Measurements from ENCODE around the gene SIRPA.

DNA sequence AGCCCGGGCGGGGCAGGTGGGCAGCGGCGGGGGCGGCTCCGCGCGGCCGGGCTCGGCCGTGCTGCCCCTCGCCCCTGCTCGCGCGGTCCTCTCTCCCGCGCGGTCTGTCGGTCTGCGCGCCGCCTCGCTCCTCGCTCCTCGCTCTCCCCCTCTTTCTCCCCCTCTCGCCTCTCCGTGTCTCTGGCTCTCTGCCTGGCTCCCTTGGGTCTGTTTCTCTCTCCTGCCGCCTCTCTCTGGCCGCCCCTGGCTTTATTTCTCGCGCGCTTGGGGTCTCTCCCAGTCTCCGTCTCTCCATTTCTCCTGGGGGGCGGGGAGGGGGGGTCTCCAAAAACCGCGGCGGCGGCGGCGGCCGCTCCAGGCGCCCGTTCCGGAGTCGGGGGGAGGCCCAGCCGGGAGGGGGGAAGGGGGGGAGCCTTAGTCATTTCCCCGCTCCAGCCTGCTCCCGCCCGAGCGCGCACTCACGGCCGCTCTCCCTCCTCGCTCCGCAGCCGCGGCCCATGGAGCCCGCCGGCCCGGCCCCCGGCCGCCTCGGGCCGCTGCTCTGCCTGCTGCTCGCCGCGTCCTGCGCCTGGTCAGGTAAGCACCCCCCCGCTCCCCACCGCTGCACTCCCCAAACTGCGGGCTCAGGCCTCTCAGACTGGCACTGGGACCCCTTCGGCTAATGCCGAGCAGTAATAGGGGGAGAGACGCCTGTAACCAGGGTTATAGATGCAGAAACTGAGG, at the start of gene SIRPA:
- TF ChIP-seq, protein P1, sequence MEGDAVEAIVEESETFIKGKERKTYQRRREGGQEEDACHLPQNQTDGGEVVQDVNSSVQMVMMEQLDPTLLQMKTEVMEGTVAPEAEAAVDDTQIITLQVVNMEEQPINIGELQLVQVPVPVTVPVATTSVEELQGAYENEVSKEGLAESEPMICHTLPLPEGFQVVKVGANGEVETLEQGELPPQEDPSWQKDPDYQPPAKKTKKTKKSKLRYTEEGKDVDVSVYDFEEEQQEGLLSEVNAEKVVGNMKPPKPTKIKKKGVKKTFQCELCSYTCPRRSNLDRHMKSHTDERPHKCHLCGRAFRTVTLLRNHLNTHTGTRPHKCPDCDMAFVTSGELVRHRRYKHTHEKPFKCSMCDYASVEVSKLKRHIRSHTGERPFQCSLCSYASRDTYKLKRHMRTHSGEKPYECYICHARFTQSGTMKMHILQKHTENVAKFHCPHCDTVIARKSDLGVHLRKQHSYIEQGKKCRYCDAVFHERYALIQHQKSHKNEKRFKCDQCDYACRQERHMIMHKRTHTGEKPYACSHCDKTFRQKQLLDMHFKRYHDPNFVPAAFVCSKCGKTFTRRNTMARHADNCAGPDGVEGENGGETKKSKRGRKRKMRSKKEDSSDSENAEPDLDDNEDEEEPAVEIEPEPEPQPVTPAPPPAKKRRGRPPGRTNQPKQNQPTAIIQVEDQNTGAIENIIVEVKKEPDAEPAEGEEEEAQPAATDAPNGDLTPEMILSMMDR (IDR thresholded peaks at IDR 0.05; ENCODE audit: low read depth, low read length), result no peak
- TF ChIP-seq EZH2phosphoT487 (IDR thresholded peaks at IDR 0.05; ENCODE audit: low read depth), result no peak
